T-helper 2 cell (primary cell): ENCODE results near the gene ANO7.

Experiments
- DNase-seq, 5 experiments: peaks; one replicate each; pipeline versions ENCODE4 v3.0.0 to v3.0.0-alpha.2; 2012 to 2022

Gene ANO7

DNA sequence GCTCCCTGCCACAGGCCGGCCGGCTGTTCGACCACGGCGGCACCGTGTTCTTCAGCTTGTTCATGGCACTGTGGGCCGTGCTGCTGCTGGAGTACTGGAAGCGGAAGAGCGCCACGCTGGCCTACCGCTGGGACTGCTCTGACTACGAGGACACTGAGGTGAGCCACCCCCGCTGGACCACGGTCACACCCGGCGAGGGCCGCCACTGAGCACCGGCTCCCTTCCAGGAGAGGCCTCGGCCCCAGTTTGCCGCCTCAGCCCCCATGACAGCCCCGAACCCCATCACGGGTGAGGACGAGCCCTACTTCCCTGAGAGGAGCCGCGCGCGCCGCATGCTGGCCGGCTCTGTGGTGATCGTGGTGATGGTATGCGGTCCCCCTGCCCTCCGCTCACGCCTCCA, 20.8 kb downstream of the ANO7 start:
- no peak for DNase-seq

DNA sequence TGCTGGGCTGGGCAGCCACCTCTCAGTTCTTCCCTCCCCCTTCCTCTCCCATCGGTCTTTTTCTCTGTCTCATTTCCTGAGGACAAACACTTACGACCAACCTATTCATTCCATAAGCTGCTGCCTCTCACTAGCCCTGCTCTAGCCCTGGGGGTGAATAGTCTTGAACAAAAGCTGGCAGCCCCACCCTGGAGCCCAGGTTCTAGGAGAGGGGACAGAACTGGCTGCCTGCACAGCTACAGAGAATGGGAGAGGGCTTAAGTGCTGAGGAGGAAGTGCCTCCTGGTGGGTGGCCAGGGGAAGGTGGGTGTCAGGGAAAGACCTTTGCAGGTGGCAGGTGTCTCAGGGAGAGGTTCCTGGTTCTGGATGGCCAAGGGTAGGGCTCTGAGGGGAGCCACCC, 22.8 kb downstream of the ANO7 start:
- no peak for DNase-seq

DNA sequence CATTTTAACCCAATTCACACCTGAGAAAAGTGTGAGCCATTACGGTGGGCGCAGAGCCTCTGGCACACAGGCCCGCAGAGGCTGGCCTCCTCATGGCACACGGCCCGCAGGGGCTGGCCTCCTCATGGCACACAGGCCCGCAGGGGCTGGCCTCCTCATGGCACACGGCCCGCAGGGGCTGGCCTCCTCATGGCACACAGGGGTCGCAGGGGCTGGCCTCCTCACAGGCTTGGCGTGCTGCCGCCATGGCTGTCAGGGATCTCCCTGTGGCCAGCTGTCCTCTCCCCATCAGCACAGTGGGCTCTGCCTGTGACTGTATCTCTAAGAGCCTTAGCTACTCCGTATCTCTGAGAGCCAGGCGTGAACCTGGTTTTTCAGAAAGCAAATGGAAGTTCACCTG, 24.6 kb downstream of the ANO7 start:
- no peak for DNase-seq

- no peak for DNase-seq
Observed at GRCh38 chr2:241213567-241213966, 25.1 kb downstream of the ANO7 start.

DNA sequence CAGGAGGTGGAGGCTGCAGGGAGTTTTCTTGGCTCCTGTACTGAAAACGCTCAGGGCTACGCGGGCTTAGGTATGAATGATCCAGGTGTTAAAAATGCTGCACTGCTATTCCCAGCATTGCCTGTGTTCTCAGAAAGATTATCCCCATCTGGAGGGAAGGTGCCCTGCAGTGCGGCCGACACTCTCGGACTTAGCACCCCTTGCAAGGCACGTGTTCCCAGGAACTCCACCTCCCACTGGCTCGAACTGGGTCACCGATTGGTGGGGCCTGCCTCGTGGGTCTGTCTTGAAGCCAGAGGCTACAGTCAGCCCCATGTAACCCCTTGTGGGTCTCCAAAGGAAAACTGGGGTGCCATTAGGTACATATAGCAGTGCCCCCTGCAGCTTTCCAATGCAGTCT, 25.7 kb downstream of the ANO7 start:
- DNase-seq: no peak

GRCh38 chr2:241214766-241215165, 26.3 kb downstream of the ANO7 start:
- no peak for DNase-seq

- no peak for DNase-seq
Observed at GRCh38 chr2:241215421-241215820, 26.9 kb downstream of the ANO7 start.

- DNase-seq: no peak
Observed at GRCh38 chr2:241216211-241216761, 27.8 kb downstream of the ANO7 start.

- peak in 3 of 5 experiments; percentile 19 to 43 (median 23) for DNase-seq
Observed at GRCh38 chr2:241217320-241218031, 29.0 kb downstream of the ANO7 start.

DNA sequence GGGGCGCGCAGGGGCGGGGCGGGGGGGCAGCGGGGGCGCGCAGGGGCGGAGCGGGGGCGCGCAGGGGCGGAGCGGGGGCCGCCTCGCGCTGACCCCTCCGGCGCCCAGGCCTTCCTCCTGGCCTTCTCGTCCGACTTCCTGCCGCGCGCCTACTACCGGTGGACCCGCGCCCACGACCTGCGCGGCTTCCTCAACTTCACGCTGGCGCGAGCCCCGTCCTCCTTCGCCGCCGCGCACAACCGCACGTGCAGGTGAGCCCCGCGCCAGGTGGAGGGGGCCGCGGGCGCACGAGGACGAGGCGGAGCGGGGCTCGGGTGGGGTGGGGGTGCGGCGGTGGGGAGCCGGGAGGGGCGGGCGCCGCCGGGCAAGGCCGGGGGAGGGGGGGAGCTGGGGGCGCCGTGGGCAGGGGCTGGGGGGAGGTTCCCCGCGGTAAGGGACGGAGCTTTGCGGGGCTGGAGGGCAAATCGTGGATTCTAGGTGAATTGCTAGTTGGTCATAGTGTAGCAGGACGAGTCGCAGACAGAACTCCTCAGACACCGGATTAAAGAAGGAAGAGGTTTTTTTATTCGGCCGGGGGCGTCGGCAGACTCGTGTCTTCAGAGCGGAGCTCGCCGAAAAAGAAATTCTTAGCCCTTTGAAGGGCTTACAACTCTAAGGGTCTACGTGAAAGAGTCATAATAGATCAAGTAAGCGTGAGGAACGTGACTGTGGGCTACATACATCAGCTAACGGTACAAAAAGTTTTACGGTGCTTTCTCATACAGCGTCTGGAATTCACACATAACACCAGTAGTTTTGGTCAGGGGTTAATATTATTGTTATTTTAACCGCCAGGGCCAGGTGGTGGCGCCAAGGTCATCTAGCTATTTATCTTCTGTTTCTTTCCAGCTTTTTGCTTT, 29.9 kb downstream of the ANO7 start:
- DNase-seq: peak in 3 of 5 experiments; percentile 16 to 59 (median 37)

GRCh38 chr2:241219030-241219382, 30.5 kb downstream of the ANO7 start:
- DNase-seq: no peak

- DNase-seq: no peak
Observed at GRCh38 chr2:241219856-241220356, 31.4 kb downstream of the ANO7 start.

GRCh38 chr2:241223211-241224017, 34.9 kb downstream of the ANO7 start:
- DNase-seq: peak in 1 of 5 experiments; percentile 24

DNA sequence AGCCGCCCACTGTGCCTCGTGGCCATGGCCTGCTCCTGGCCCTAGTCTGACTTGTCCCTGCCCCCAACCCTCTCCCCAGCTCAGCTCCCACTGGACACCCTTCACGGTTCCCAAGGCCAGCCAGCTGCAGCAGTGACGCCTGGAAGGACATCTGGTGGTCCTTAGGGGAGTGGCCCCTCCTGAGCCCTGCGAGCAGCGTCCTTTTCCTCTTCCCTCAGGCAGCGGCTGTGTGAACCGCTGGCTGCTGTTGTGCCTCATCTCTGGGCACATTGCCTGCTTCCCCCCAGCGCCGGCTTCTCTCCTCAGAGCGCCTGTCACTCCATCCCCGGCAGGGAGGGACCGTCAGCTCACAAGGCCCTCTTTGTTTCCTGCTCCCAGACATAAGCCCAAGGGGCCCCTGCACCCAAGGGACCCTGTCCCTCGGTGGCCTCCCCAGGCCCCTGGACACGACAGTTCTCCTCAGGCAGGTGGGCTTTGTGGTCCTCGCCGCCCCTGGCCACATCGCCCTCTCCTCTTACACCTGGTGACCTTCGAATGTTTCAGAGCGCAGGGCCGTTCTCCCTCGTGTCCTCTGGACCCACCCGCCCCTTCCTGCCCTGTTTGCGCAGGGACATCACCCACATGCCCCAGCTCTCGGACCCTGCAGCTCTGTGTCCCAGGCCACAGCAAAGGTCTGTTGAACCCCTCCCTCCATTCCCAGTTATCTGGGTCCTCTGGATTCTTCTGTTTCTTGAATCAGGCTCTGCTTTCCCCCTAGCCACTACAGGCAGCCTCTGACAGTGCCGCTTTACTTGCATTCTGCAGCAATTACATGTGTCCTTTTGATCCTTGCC, 35.8 kb downstream of the ANO7 start:
- DNase-seq: no peak

DNA sequence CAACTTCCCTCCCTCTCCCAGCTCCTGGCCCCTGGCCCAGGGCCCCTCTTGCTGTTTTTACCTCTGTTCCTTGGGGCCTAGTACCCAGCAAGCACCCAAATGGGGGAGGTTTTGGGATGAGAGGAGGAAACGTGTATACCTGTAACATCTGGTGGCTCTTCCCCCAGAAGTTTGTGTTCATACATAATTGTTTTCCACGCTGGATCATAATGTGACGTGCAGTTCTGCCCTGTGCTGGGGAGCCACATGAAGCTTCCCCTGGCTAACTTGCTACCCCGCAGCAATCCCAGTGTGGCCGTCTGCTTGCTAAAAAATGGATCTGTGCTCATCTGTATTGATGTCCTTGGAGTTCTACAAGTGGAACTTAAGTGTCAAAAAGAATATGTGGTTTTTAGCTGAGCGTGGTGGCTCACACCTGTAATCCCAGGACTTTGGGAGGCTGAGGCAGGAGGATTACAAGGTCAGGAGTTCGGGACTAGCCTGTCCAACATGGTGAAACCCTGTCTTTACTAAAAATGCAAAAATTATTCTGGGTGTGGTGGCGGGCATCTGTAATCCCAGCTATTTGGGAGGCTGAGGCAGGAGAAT, 36.5 kb downstream of the ANO7 start:
- DNase-seq: no peak

DNA sequence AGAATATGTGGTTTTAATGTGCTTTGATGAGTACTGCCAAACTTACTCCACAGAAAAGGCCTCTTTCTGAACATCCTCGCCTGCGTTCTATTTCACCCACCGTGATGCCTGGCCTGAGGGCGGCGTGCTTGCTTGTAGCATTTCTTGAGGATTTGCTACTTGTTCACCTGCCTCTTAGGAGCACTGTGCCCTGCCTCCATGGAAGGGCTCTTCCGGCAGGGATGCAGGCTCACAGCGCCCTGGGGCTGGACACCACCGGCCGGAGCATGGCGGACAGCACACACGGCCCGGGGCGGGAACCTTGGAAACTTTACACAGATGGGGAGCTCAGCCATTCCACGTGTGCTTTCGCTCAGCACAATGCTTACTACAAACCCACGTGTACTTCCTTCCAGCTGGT, 37.1 kb downstream of the ANO7 start:
- no peak for DNase-seq

- DNase-seq: no peak
Observed at GRCh38 chr2:241225983-241226382, 37.5 kb downstream of the ANO7 start.

- DNase-seq: no peak
Observed at GRCh38 chr2:241226723-241227572, 38.5 kb downstream of the ANO7 start.

DNA sequence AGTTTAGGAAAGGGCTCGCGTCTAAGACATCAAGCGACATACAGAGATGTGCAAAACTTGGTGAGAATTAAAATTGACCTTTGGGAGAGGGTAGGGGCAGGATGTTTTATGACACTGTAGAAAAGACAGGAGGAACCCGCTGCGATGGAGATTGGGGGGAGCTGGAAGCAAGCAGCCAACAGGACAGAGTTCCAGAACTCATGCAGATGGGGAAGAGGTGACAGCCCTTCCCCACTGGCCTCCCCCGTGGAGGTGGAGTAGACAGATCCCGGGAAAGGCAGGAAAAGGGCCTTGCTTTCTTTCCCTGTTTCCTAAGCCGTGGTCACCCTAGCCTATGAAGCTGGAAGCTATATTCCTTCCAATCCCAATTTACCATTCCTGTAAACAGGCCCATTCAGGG, 39.1 kb downstream of the ANO7 start:
- no peak for DNase-seq

GRCh38 chr2:241228081-241228859, 39.8 kb downstream of the ANO7 start:
- no peak for DNase-seq
